Measurements from ENCODE around the gene FHL3.
A peak's percentile ranks its signal among the peaks of the same experiment; 100 is the strongest.

FHL3 gene, protein sequence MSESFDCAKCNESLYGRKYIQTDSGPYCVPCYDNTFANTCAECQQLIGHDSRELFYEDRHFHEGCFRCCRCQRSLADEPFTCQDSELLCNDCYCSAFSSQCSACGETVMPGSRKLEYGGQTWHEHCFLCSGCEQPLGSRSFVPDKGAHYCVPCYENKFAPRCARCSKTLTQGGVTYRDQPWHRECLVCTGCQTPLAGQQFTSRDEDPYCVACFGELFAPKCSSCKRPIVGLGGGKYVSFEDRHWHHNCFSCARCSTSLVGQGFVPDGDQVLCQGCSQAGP

DNA sequence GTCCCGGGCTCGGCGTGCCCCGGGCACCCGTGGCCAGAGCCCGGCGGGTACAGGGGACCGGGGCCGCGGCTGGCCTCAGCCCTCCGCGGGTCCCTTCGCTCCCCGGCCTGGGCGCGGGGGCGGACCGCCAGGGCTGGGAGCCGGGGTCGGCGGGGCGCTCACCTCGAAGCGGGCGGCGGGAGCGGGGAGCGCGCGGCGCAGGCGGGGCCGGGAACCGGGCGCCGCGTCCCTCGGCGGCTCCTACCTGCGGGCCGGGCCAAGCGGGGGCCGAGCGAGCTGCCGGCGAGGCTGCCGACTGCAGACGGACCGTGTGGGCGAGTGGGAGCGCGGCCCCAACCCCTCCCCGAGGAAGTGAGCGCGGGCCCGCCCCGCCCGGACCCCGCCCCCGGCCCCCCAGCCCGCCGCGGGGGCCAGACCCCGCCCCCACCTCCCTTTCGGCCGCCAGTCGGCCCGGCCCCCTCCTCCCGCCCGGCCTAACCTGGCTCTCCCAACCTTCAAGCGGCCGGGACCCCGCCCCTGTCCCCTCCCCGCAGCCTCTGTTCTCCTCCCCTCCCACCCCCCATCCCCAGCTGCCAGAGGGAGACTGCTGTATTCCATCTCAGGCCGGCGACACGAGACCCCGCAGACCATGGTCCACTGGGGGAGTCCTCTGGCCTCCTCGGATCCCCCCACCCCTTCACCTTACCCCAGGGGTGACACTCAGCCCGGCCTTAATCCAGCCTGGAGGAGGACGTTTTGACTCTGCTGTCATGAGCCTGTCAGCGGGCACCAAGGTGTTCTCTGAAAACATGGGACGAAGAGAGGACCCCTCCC is at the start of gene FHL3:
TSS of gene FHL3 (minus strand) at position 320 of the 813 bp plus-strand sequence. CDS start 6,102 bp downstream, outside the sequence.
- DNase-seq (ENCODE audit: extremely low read depth in 1 of 2, low read depth in 1 of 2), result no peak

DNA sequence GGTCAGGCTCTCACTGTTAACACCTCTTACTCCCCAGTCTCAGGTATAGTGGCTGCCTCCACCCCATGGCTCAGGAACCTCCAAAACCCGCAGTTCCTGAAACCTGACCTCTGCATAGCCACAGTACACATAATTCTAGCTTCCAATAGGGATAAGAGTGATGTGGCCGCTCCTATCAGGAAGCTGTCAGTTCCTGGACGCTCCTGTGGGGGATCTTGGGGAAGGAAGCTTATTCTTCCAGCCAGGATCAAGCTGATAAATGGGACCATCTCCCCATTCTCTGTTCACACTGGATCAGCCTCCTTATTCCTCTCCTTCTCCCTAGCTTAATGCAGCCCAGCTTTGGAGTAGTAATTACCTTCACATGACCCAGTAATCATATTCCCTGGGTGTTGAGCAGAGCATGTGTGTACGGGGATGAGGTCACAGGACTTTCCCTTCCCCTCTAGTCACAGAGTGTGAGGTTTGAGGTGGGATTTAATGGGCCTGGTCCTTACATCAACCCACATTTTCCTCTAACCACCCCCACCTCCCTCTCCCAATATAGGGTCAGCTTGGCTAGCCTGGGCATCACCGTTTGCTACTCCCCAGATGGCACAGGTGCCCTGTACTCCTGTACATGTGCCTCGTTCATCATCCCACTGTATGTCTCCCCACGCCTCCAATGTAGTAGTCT is 48.2 kb upstream of the FHL3 start:
- no peak for DNase-seq (ENCODE audit: extremely low read depth in 1 of 2, low read depth in 1 of 2)

- no peak for DNase-seq (ENCODE audit: extremely low read depth in 1 of 2, low read depth in 1 of 2)
Observed at GRCh38 chr1:38052750-38053415, 47.6 kb upstream of the FHL3 start.

GRCh38 chr1:38051079-38051543 is 45.8 kb upstream of the FHL3 start:
- DNase-seq (ENCODE audit: extremely low read depth in 1 of 2, low read depth in 1 of 2), result no peak

- no peak for DNase-seq (ENCODE audit: extremely low read depth in 1 of 2, low read depth in 1 of 2)
Observed at GRCh38 chr1:38050397-38051078, 45.2 kb upstream of the FHL3 start.

- no peak for DNase-seq (ENCODE audit: extremely low read depth in 1 of 2, low read depth in 1 of 2)
Observed at GRCh38 chr1:38047603-38048141, 42.4 kb upstream of the FHL3 start.

- DNase-seq (ENCODE audit: extremely low read depth in 1 of 2, low read depth in 1 of 2), result peak in 1 of 2 donors; percentile 64
Observed at GRCh38 chr1:38046884-38047602, 41.7 kb upstream of the FHL3 start.

DNA sequence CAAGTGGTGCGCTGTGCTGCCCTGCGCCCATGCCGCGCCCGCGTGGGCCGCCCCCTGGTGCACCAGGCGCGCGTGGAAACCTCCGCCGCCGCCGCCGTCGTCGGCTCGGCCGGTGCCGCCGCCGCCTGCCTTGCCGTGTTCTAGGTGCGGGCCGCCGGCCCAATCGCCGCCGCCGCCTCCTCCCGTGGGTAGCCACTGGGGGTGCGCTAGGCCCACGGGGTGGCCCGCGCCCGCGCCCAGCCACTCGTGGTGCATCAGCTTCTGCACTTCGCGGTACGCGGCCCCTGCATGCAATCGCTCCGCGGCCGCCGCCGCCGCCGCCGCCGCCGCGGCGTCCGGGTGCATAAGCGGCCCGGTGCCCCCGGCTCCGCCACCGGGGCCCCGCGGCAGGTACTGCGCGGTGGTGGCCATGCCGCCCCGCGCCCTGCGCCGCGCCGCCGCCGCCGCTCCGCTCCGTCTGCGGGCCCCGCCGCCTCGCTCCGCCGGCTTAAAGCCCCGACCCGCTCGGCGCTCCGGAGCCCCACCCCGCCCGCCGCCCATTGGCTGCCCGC is 41.1 kb upstream of the FHL3 start, which contains the start of gene POU3F1:
TSS of gene POU3F1 (minus strand) at position 461 of the 551 bp plus-strand sequence. CDS start at position 411, 50 bp downstream.
- DNase-seq (ENCODE audit: extremely low read depth in 1 of 2, low read depth in 1 of 2), result peak in 1 of 2 donors; percentile 71

- no peak for DNase-seq (ENCODE audit: extremely low read depth in 1 of 2, low read depth in 1 of 2)
Observed at GRCh38 chr1:38045401-38046332, 40.4 kb upstream of the FHL3 start.

- DNase-seq (ENCODE audit: extremely low read depth in 1 of 2, low read depth in 1 of 2), result no peak
Observed at GRCh38 chr1:38044221-38045215, 39.2 kb upstream of the FHL3 start.

DNA sequence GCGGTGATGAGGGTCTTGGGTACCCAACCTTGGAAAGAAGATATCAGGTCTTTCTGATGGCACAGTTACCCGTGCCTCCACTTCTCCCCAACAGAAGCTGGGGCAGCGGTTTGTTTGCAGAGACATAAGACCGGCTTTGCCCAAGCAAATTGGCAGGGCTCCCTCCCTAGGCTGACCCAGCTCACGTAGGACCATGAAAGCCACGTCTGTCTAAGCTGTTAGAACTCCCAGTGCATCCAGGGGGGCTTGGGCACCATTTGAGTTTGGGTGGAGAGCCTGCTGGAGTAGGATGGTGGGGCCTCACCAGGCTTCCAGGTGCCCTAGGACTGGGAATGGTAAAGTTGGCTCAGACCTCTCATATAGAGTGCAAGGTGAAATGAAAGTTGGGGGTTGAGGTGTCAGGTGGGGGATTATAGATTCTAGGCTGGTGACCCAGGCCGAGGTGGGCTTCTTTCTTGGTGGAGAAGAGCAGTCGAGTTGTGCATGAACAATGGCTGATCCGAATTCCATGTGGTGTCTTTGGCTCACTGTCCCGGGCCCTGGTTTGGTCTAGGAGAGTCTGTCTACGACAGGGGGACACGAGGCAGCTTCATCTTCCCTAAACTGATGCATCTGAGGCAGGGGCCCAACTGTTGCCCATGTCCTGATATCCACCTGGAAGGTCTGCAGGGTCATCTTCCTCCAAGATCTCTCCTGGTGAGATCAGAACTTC is 37.9 kb upstream of the FHL3 start:
- no peak for DNase-seq (ENCODE audit: extremely low read depth in 1 of 2, low read depth in 1 of 2)

- no peak for DNase-seq (ENCODE audit: extremely low read depth in 1 of 2, low read depth in 1 of 2)
Observed at GRCh38 chr1:38041936-38042834, 36.9 kb upstream of the FHL3 start.

GRCh38 chr1:38039331-38040088 is 34.2 kb upstream of the FHL3 start:
- no peak for DNase-seq (ENCODE audit: extremely low read depth in 1 of 2, low read depth in 1 of 2)

DNA sequence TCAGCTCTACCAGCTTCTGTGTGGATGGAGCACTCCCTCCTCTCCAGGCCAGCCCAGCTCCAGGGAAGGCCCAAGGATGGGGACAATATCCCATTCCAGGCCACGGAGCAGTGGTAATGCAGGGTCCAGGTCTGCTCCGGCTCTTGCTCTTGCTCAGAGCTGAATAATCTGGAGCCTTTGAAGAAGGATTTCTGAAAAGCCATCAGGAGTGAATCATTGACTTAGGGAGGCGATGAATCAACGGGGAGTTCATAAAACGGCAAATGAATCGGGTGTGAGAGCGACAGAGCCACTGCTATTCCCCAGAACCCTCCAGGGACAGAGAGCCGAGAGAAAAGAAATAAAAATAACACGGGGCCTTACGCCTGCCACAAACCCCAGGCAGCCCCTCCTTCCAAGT is 33.5 kb upstream of the FHL3 start:
- DNase-seq (ENCODE audit: extremely low read depth in 1 of 2, low read depth in 1 of 2), result no peak

Measured in stimulated activated CD8-positive, alpha-beta memory T cell treated with anti-CD3 and anti-CD28 coated beads, Interleukin-7, amount 100 ng/mL, for 48 hours (primary cell).